HEK293 (cell line): ENCODE results near the gene RNF214.

Source experiments
- CTCF ChIP-seq: fragments of 450-650 bp; formaldehyde crosslinking; IDR thresholded peaks from 2 replicates; pipeline ENCODE4 v1.5.1; 2016; ENCODE audit warnings: missing biosample characterization, missing genetic modification characterization
- PRDM10 ChIP-seq: fragments of 450-650 bp; formaldehyde crosslinking; IDR thresholded peaks from 2 replicates; pipeline ENCODE4 v1.5.1; 2016; ENCODE audit warnings: missing biosample characterization, missing genetic modification characterization
- SETDB1 ChIP-seq: IDR thresholded peaks from one replicate; pipeline ENCODE4 v1.6.1; 2017; ENCODE audit warnings: mild to moderate bottlenecking, low read length, moderate library complexity, mixed read lengths; ENCODE audit not compliant: insufficient read length
- TCF7L2 ChIP-seq: IDR thresholded peaks from 2 replicates; pipeline ENCODE4 v1.6.1; 2011; ENCODE audit warnings: low read depth, mild to moderate bottlenecking, inconsistent platforms, low read length, moderate library complexity, borderline replicate concordance
- TRIM28 ChIP-seq: IDR thresholded peaks from 2 replicates; pipeline ENCODE4 v1.6.1; 2011; ENCODE audit warnings: low read length, control low read depth, borderline replicate concordance
- YY1 ChIP-seq: fragments of 450-650 bp; formaldehyde crosslinking; IDR thresholded peaks from 2 replicates; pipeline ENCODE4 v1.5.1; 2018; ENCODE audit warnings: missing biosample characterization, missing genetic modification characterization
- ZFP41 ChIP-seq: fragments of 450-650 bp; formaldehyde crosslinking; IDR thresholded peaks from 2 replicates; pipeline ENCODE4 v1.5.1; 2016; ENCODE audit warnings: missing biosample characterization, missing genetic modification characterization, borderline replicate concordance
- ZNF112 ChIP-seq: fragments of 450-650 bp; formaldehyde crosslinking; IDR thresholded peaks from 2 replicates; pipeline ENCODE4 v1.5.0; 2017; ENCODE audit warnings: missing biosample characterization, missing genetic modification characterization
- ZNF19 ChIP-seq: fragments of 450-650 bp; formaldehyde crosslinking; IDR thresholded peaks from 2 replicates; pipeline ENCODE4; 2016; ENCODE audit warnings: missing biosample characterization, missing genetic modification characterization, low read depth
- ZNF24 ChIP-seq: fragments of 450-650 bp; formaldehyde crosslinking; IDR thresholded peaks from 2 replicates; pipeline ENCODE4 v1.5.1; 2016; ENCODE audit warnings: missing biosample characterization, missing genetic modification characterization
- ZNF558 ChIP-seq: fragments of 450-650 bp; formaldehyde crosslinking; IDR thresholded peaks from 2 replicates; pipeline ENCODE4 v1.5.1; 2016; ENCODE audit warnings: missing biosample characterization, missing genetic modification characterization
- ZNF629 ChIP-seq: fragments of 450-650 bp; formaldehyde crosslinking; IDR thresholded peaks from 2 replicates; pipeline ENCODE4 v1.5.1; 2017; ENCODE audit warnings: missing biosample characterization, missing genetic modification characterization

GRCh38 chr11:117228091-117228490 is 4.4 kb upstream of the RNF214 start:
- TF ChIP-seq CTCF = no peak
- no peak for TF ChIP-seq ZNF19 (tag by site-specific recombination)
- TF ChIP-seq ZFP41 (tag by site-specific recombination) = no peak
- TF ChIP-seq ZNF24 (tag by site-specific recombination) = no peak
- TF ChIP-seq TCF7L2 = no peak
- no peak for TF ChIP-seq YY1 (tag by site-specific recombination)
- no peak for TF ChIP-seq TRIM28
- no peak for TF ChIP-seq SETDB1
- no peak for TF ChIP-seq ZNF629 (tag by site-specific recombination)
- TF ChIP-seq ZNF112 = no peak
- TF ChIP-seq ZNF558 (tag by site-specific recombination) = no peak
- no peak for TF ChIP-seq PRDM10 (tag by site-specific recombination)
